ENCODE results near the gene ARHGAP15.

The ARHGAP15 gene

GRCh38 chr2:143481733-143482132 is 352.5 kb downstream of the ARHGAP15 start:
- no peak for DNase-seq (ENCODE audit: low read depth in 3 of 3)

- no peak for DNase-seq (ENCODE audit: low read depth in 3 of 3)
Observed at GRCh38 chr2:143482316-143482715, 353.1 kb downstream of the ARHGAP15 start.

GRCh38 chr2:143482771-143483170 is 353.6 kb downstream of the ARHGAP15 start:
- no peak for DNase-seq (ENCODE audit: low read depth in 3 of 3)

- DNase-seq (ENCODE audit: low read depth in 3 of 3), result no peak
Observed at GRCh38 chr2:143486976-143487375, 357.8 kb downstream of the ARHGAP15 start.

- DNase-seq (ENCODE audit: low read depth in 3 of 3), result no peak
Observed at GRCh38 chr2:143489145-143489544, 359.9 kb downstream of the ARHGAP15 start.

GRCh38 chr2:143491131-143491530 is 361.9 kb downstream of the ARHGAP15 start:
- no peak for DNase-seq (ENCODE audit: low read depth in 3 of 3)

- DNase-seq (ENCODE audit: low read depth in 3 of 3), result no peak
Observed at GRCh38 chr2:143493339-143493738, 364.1 kb downstream of the ARHGAP15 start.

- no peak for DNase-seq (ENCODE audit: low read depth in 3 of 3)
Observed at GRCh38 chr2:143497726-143498125, 368.5 kb downstream of the ARHGAP15 start.

- DNase-seq (ENCODE audit: low read depth in 3 of 3), result no peak
Observed at GRCh38 chr2:143498496-143498895, 369.3 kb downstream of the ARHGAP15 start.

- DNase-seq (ENCODE audit: low read depth in 3 of 3), result no peak
Observed at GRCh38 chr2:143499061-143499460, 369.8 kb downstream of the ARHGAP15 start.

GRCh38 chr2:143501106-143501676 is 372.0 kb downstream of the ARHGAP15 start:
- no peak for DNase-seq (ENCODE audit: low read depth in 3 of 3)

GRCh38 chr2:143503280-143503679 is 374.1 kb downstream of the ARHGAP15 start:
- DNase-seq (ENCODE audit: low read depth in 3 of 3), result no peak

GRCh38 chr2:143504397-143504796 is 375.2 kb downstream of the ARHGAP15 start:
- DNase-seq (ENCODE audit: low read depth in 3 of 3), result no peak

- DNase-seq (ENCODE audit: low read depth in 3 of 3), result no peak
Observed at GRCh38 chr2:143505542-143505941, 376.3 kb downstream of the ARHGAP15 start.

- no peak for DNase-seq (ENCODE audit: low read depth in 3 of 3)
Observed at GRCh38 chr2:143513081-143513480, 383.9 kb downstream of the ARHGAP15 start.

- no peak for DNase-seq (ENCODE audit: low read depth in 3 of 3)
Observed at GRCh38 chr2:143514413-143514812, 385.2 kb downstream of the ARHGAP15 start.

GRCh38 chr2:143515318-143515717 is 386.1 kb downstream of the ARHGAP15 start:
- no peak for DNase-seq (ENCODE audit: low read depth in 3 of 3)

- DNase-seq (ENCODE audit: low read depth in 3 of 3), result no peak
Observed at GRCh38 chr2:143519521-143519920, 390.3 kb downstream of the ARHGAP15 start.

- no peak for DNase-seq (ENCODE audit: low read depth in 3 of 3)
Observed at GRCh38 chr2:143521396-143521795, 392.2 kb downstream of the ARHGAP15 start.

GRCh38 chr2:143522699-143523098 is 393.5 kb downstream of the ARHGAP15 start:
- DNase-seq (ENCODE audit: low read depth in 3 of 3), result no peak

- no peak for DNase-seq (ENCODE audit: low read depth in 3 of 3)
Observed at GRCh38 chr2:143524119-143524553, 394.9 kb downstream of the ARHGAP15 start.

GRCh38 chr2:143524559-143525401 is 395.6 kb downstream of the ARHGAP15 start:
- DNase-seq (ENCODE audit: low read depth in 3 of 3), result no peak

GRCh38 chr2:143525402-143525860 is 396.2 kb downstream of the ARHGAP15 start:
- DNase-seq (ENCODE audit: low read depth in 3 of 3), result no peak
